ENCODE results near the gene DSG2. TPM values are rescaled to one million over a fixed set of nuclear protein-coding genes. Genes with fewer than 3 reads are reported as not detected.

The DSG2 gene
- total and polyA plus RNA-seq, 8 donors, result 6.1 to 130 (median 17.1) TPM

- H3K36me3 ChIP-seq, result no peaks in the 10 kb centered on the region
- intact Hi-C loops (cut with DNase I; ENCODE audit: low total_unique reads), result no loop called here
- 56 to 86% (median 80%) methylated on average over 3 of the region's 3 CpGs for WGBS, 5 donors
- H3K27me3 ChIP-seq, result no peaks in the 10 kb centered on the region
- no peaks in the 10 kb centered on the region for H3K4me1 ChIP-seq
- H3K27ac ChIP-seq, result no peak overlapping the region
- TF ChIP-seq POLR2A (IDR thresholded peaks at IDR 0.05) (no peak), POLR2AphosphoS5 (IDR thresholded peaks at IDR 0.05) (no peak), EP300 (IDR thresholded peaks at IDR 0.05) (no peak)
- TF ChIP-seq, protein P1, sequence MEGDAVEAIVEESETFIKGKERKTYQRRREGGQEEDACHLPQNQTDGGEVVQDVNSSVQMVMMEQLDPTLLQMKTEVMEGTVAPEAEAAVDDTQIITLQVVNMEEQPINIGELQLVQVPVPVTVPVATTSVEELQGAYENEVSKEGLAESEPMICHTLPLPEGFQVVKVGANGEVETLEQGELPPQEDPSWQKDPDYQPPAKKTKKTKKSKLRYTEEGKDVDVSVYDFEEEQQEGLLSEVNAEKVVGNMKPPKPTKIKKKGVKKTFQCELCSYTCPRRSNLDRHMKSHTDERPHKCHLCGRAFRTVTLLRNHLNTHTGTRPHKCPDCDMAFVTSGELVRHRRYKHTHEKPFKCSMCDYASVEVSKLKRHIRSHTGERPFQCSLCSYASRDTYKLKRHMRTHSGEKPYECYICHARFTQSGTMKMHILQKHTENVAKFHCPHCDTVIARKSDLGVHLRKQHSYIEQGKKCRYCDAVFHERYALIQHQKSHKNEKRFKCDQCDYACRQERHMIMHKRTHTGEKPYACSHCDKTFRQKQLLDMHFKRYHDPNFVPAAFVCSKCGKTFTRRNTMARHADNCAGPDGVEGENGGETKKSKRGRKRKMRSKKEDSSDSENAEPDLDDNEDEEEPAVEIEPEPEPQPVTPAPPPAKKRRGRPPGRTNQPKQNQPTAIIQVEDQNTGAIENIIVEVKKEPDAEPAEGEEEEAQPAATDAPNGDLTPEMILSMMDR (IDR thresholded peaks at IDR 0.05), result no peak
- no peak for DNase-seq
- no peak overlapping the region for H3K4me3 ChIP-seq
- H3K9me3 ChIP-seq, result no peaks in the 10 kb centered on the region
Observed at GRCh38 chr18:31454066-31454708, 43.8 kb upstream of the DSG2 start.

DNA sequence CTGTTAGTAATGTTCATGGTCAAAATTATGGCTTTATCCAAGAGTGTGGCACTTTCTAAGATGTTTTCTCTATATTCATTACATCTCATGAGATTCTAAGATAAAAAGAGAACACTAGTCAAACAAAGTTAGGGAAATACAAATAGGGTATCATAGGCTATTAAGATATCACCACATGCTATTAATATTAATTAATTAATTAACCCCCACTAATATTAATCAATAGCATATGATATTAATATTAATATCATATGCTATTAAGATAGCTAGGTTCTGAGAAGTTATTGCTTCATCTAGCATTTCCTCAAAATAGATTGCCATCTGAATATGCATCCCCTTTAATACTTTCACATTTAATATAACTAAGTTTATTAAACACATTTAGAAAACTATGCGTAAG, 28.3 kb upstream of the DSG2 start:
- H3K4me1 ChIP-seq, result no peaks in the 10 kb centered on the region
- WGBS, 5 donors, result 93 to 100% (median 96%) methylated on average over 1 of the region's 1 CpG
- no peak overlapping the region for H3K27ac ChIP-seq
- no peak for DNase-seq
- H3K27me3 ChIP-seq, result no peaks in the 10 kb centered on the region
- no peaks in the 10 kb centered on the region for H3K36me3 ChIP-seq
- H3K9me3 ChIP-seq, result no peaks in the 10 kb centered on the region
- H3K4me3 ChIP-seq, result no peak overlapping the region
- intact Hi-C loops (cut with DNase I; ENCODE audit: low total_unique reads), result no loop called here
- TF ChIP-seq POLR2A (IDR thresholded peaks at IDR 0.05) (no peak), EP300 (IDR thresholded peaks at IDR 0.05) (no peak), POLR2AphosphoS5 (IDR thresholded peaks at IDR 0.05) (no peak)
- TF ChIP-seq, protein P1 (IDR thresholded peaks at IDR 0.05), result no peak

DNA sequence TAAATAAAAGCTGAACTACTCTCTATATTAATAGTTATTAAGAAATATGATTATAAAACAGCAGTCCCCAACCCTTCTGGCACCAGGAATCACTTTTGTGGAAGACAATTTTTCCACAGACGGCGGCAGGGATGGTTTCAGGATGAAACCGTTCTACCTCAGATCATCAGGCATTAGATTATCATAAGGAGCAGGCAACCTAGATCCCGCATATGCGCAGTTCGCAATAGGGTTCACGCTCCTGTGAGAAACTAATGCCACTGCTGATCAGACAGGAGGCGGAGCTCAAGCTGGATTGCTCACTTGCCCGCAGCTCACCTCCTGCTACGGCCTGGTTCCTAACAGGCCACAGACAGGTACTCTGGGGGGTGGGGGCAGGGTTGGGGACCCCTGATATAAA, 19.3 kb upstream of the DSG2 start:
- no peaks in the 10 kb centered on the region for H3K9me3 ChIP-seq
- TF ChIP-seq POLR2AphosphoS5 (IDR thresholded peaks at IDR 0.05), result no peak
- TF ChIP-seq, protein P1 (IDR thresholded peaks at IDR 0.05), result no peak
- no peak for TF ChIP-seq EP300 (IDR thresholded peaks at IDR 0.05)
- no peak for TF ChIP-seq POLR2A (IDR thresholded peaks at IDR 0.05)
- intact Hi-C loops (cut with DNase I; ENCODE audit: low total_unique reads), result no loop called here
- H3K27me3 ChIP-seq, result no peaks in the 10 kb centered on the region
- WGBS, 5 donors, result 91 to 97% (median 94%) methylated on average over 10 of the region's 10 CpGs
- no peak overlapping the region for H3K27ac ChIP-seq
- no peaks in the 10 kb centered on the region for H3K36me3 ChIP-seq
- no peak overlapping the region for H3K4me3 ChIP-seq
- DNase-seq, result no peak
- no peaks in the 10 kb centered on the region for H3K4me1 ChIP-seq

- no peak for DNase-seq
- Histone ChIP-seq H3K4me1 (no peaks in the 10 kb centered on the region), H3K27me3 (no peaks in the 10 kb centered on the region), H3K27ac (no peak overlapping the region), H3K36me3 (no peaks in the 10 kb centered on the region), H3K9me3 (no peaks in the 10 kb centered on the region), H3K4me3 (no peak overlapping the region)
- TF ChIP-seq, protein P1 (IDR thresholded peaks at IDR 0.05), result no peak
- no peak for TF ChIP-seq POLR2A (IDR thresholded peaks at IDR 0.05)
- intact Hi-C loops (cut with DNase I; ENCODE audit: low total_unique reads), result no loop called here
- 77 to 95% (median 83%) methylated on average over 1 of the region's 1 CpG for WGBS, 5 donors
Observed at GRCh38 chr18:31482051-31482450, 15.9 kb upstream of the DSG2 start.
